ENCODE results near the gene POU6F2.

Gene POU6F2

GRCh38 chr7:39468808-39469374 lies 491.2 kb downstream of the POU6F2 start:
- no peak overlapping the region for H3K4me3 ChIP-seq (ENCODE audit: low read depth in 1 of 2, low read length in 2 of 2)
- no peaks in the 10 kb centered on the region for H3K4me1 ChIP-seq (ENCODE audit: control insufficient read depth in 1 of 2, insufficient read depth in 2 of 2, low read length in 2 of 2)
- no peak overlapping the region for H3K9ac ChIP-seq (ENCODE audit: low read depth in 1 of 2, low read length in 2 of 2)
- no peaks in the 10 kb centered on the region for H3K9me3 ChIP-seq (ENCODE audit: control insufficient read depth in 1 of 2, low read length in 2 of 2)
- peaks cover 2 to 5% of the 10 kb centered on the region in 2 donors for H3K27me3 ChIP-seq (ENCODE audit: control insufficient read depth in 1 of 2, insufficient read depth in 2 of 2, low read length in 2 of 2)
- no peaks in the 10 kb centered on the region for H3K36me3 ChIP-seq (ENCODE audit: control insufficient read depth in 1 of 2, insufficient read depth in 2 of 2, low read length in 2 of 2)
- no peak overlapping the region for H3K27ac ChIP-seq (ENCODE audit: low read depth, low read length)

- no peaks in the 10 kb centered on the region for H3K9me3 ChIP-seq (ENCODE audit: control insufficient read depth in 1 of 2, low read length in 2 of 2)
- no peaks in the 10 kb centered on the region for H3K4me1 ChIP-seq (ENCODE audit: control insufficient read depth in 1 of 2, insufficient read depth in 2 of 2, low read length in 2 of 2)
- H3K36me3 ChIP-seq (ENCODE audit: control insufficient read depth in 1 of 2, insufficient read depth in 2 of 2, low read length in 2 of 2) = no peaks in the 10 kb centered on the region
- no peaks in the 10 kb centered on the region for H3K27me3 ChIP-seq (ENCODE audit: control insufficient read depth in 1 of 2, insufficient read depth in 2 of 2, low read length in 2 of 2)
- H3K27ac ChIP-seq (ENCODE audit: low read depth, low read length) = no peak overlapping the region
- no peak overlapping the region for H3K9ac ChIP-seq (ENCODE audit: low read depth in 1 of 2, low read length in 2 of 2)
- no peak overlapping the region for H3K4me3 ChIP-seq (ENCODE audit: low read depth in 1 of 2, low read length in 2 of 2)
These were observed 503.2 kb downstream of the POU6F2 start for GRCh38 chr7:39480901-39481300.

GRCh38 chr7:39488467-39489393 lies 511.0 kb downstream of the POU6F2 start:
- H3K36me3 ChIP-seq (ENCODE audit: control insufficient read depth in 1 of 2, insufficient read depth in 2 of 2, low read length in 2 of 2) = no peaks in the 10 kb centered on the region
- no peak overlapping the region for H3K27ac ChIP-seq (ENCODE audit: low read depth, low read length)
- H3K27me3 ChIP-seq (ENCODE audit: control insufficient read depth in 1 of 2, insufficient read depth in 2 of 2, low read length in 2 of 2) = no peaks in the 10 kb centered on the region
- H3K9ac ChIP-seq (ENCODE audit: low read depth in 1 of 2, low read length in 2 of 2) = no peak overlapping the region
- no peaks in the 10 kb centered on the region for H3K9me3 ChIP-seq (ENCODE audit: control insufficient read depth in 1 of 2, low read length in 2 of 2)
- no peak overlapping the region for H3K4me3 ChIP-seq (ENCODE audit: low read depth in 1 of 2, low read length in 2 of 2)
- no peaks in the 10 kb centered on the region for H3K4me1 ChIP-seq (ENCODE audit: control insufficient read depth in 1 of 2, insufficient read depth in 2 of 2, low read length in 2 of 2)

- no peak overlapping the region for H3K9ac ChIP-seq (ENCODE audit: low read depth in 1 of 2, low read length in 2 of 2)
- no peak overlapping the region for H3K4me3 ChIP-seq (ENCODE audit: low read depth in 1 of 2, low read length in 2 of 2)
- no peak overlapping the region for H3K27ac ChIP-seq (ENCODE audit: low read depth, low read length)
These were observed 512.6 kb downstream of the POU6F2 start for GRCh38 chr7:39490296-39490695.

GRCh38 chr7:39493934-39494333 lies 516.2 kb downstream of the POU6F2 start:
- Histone ChIP-seq H3K9me3 (ENCODE audit: control insufficient read depth in 1 of 2, low read length in 2 of 2) (no peaks in the 10 kb centered on the region), H3K27ac (ENCODE audit: low read depth, low read length) (no peak overlapping the region), H3K27me3 (ENCODE audit: control insufficient read depth in 1 of 2, insufficient read depth in 2 of 2, low read length in 2 of 2) (no peaks in the 10 kb centered on the region), H3K36me3 (ENCODE audit: control insufficient read depth in 1 of 2, insufficient read depth in 2 of 2, low read length in 2 of 2) (no peaks in the 10 kb centered on the region), H3K4me1 (ENCODE audit: control insufficient read depth in 1 of 2, insufficient read depth in 2 of 2, low read length in 2 of 2) (no peaks in the 10 kb centered on the region), H3K4me3 (ENCODE audit: low read depth in 1 of 2, low read length in 2 of 2) (no peak overlapping the region), H3K9ac (ENCODE audit: low read depth in 1 of 2, low read length in 2 of 2) (no peak overlapping the region)

More at GRCh38 chr7:39490296-39490695, 512.6 kb downstream of the POU6F2 start:
- Histone ChIP-seq H3K36me3 (ENCODE audit: control insufficient read depth in 1 of 2, insufficient read depth in 2 of 2, low read length in 2 of 2) (no peaks in the 10 kb centered on the region), H3K4me1 (ENCODE audit: control insufficient read depth in 1 of 2, insufficient read depth in 2 of 2, low read length in 2 of 2) (no peaks in the 10 kb centered on the region), H3K9me3 (ENCODE audit: control insufficient read depth in 1 of 2, low read length in 2 of 2) (no peaks in the 10 kb centered on the region), H3K27me3 (ENCODE audit: control insufficient read depth in 1 of 2, insufficient read depth in 2 of 2, low read length in 2 of 2) (no peaks in the 10 kb centered on the region)

GRCh38 chr7:39501358-39501757 lies 523.6 kb downstream of the POU6F2 start:
- H3K36me3 ChIP-seq (ENCODE audit: control insufficient read depth in 1 of 2, insufficient read depth in 2 of 2, low read length in 2 of 2) = no peaks in the 10 kb centered on the region
- no peaks in the 10 kb centered on the region for H3K4me1 ChIP-seq (ENCODE audit: control insufficient read depth in 1 of 2, insufficient read depth in 2 of 2, low read length in 2 of 2)
- no peaks in the 10 kb centered on the region for H3K9me3 ChIP-seq (ENCODE audit: control insufficient read depth in 1 of 2, low read length in 2 of 2)
- H3K27ac ChIP-seq (ENCODE audit: low read depth, low read length) = no peak overlapping the region
- H3K9ac ChIP-seq (ENCODE audit: low read depth in 1 of 2, low read length in 2 of 2) = no peak overlapping the region
- peaks cover 0 to 3% of the 10 kb centered on the region in 2 donors for H3K27me3 ChIP-seq (ENCODE audit: control insufficient read depth in 1 of 2, insufficient read depth in 2 of 2, low read length in 2 of 2)
- H3K4me3 ChIP-seq (ENCODE audit: low read depth in 1 of 2, low read length in 2 of 2) = no peak overlapping the region

- no peak overlapping the region for H3K9ac ChIP-seq (ENCODE audit: low read depth in 1 of 2, low read length in 2 of 2)
- peaks cover 0 to 3% of the 10 kb centered on the region in 2 donors for H3K27me3 ChIP-seq (ENCODE audit: control insufficient read depth in 1 of 2, insufficient read depth in 2 of 2, low read length in 2 of 2)
- H3K36me3 ChIP-seq (ENCODE audit: control insufficient read depth in 1 of 2, insufficient read depth in 2 of 2, low read length in 2 of 2) = no peaks in the 10 kb centered on the region
These were observed 527.3 kb downstream of the POU6F2 start for GRCh38 chr7:39504963-39505362.

GRCh38 chr7:39507866-39508551 lies 530.3 kb downstream of the POU6F2 start:
- H3K9me3 ChIP-seq (ENCODE audit: control insufficient read depth in 1 of 2, low read length in 2 of 2) = no peaks in the 10 kb centered on the region
- no peak overlapping the region for H3K4me3 ChIP-seq (ENCODE audit: low read depth in 1 of 2, low read length in 2 of 2)
- no peaks in the 10 kb centered on the region for H3K36me3 ChIP-seq (ENCODE audit: control insufficient read depth in 1 of 2, insufficient read depth in 2 of 2, low read length in 2 of 2)

More at GRCh38 chr7:39504963-39505362, 527.3 kb downstream of the POU6F2 start:
- Histone ChIP-seq H3K27ac (ENCODE audit: low read depth, low read length) (no peak overlapping the region), H3K9me3 (ENCODE audit: control insufficient read depth in 1 of 2, low read length in 2 of 2) (no peaks in the 10 kb centered on the region), H3K4me1 (ENCODE audit: control insufficient read depth in 1 of 2, insufficient read depth in 2 of 2, low read length in 2 of 2) (no peaks in the 10 kb centered on the region), H3K4me3 (ENCODE audit: low read depth in 1 of 2, low read length in 2 of 2) (no peak overlapping the region)

GRCh38 chr7:39509436-39509835 lies 531.7 kb downstream of the POU6F2 start:
- H3K9me3 ChIP-seq (ENCODE audit: control insufficient read depth in 1 of 2, low read length in 2 of 2) = no peaks in the 10 kb centered on the region
- H3K27ac ChIP-seq (ENCODE audit: low read depth, low read length) = no peak overlapping the region
- no peaks in the 10 kb centered on the region for H3K27me3 ChIP-seq (ENCODE audit: control insufficient read depth in 1 of 2, insufficient read depth in 2 of 2, low read length in 2 of 2)
- no peak overlapping the region for H3K9ac ChIP-seq (ENCODE audit: low read depth in 1 of 2, low read length in 2 of 2)
- H3K36me3 ChIP-seq (ENCODE audit: control insufficient read depth in 1 of 2, insufficient read depth in 2 of 2, low read length in 2 of 2) = no peaks in the 10 kb centered on the region
- no peaks in the 10 kb centered on the region for H3K4me1 ChIP-seq (ENCODE audit: control insufficient read depth in 1 of 2, insufficient read depth in 2 of 2, low read length in 2 of 2)
- H3K4me3 ChIP-seq (ENCODE audit: low read depth in 1 of 2, low read length in 2 of 2) = no peak overlapping the region

More at GRCh38 chr7:39507866-39508551, 530.3 kb downstream of the POU6F2 start:
- H3K4me1 ChIP-seq (ENCODE audit: control insufficient read depth in 1 of 2, insufficient read depth in 2 of 2, low read length in 2 of 2) = no peaks in the 10 kb centered on the region
- H3K27ac ChIP-seq (ENCODE audit: low read depth, low read length) = no peak overlapping the region
- peaks cover 0 to 3% of the 10 kb centered on the region in 2 donors for H3K27me3 ChIP-seq (ENCODE audit: control insufficient read depth in 1 of 2, insufficient read depth in 2 of 2, low read length in 2 of 2)
- H3K9ac ChIP-seq (ENCODE audit: low read depth in 1 of 2, low read length in 2 of 2) = no peak overlapping the region

- no peak overlapping the region for H3K27ac ChIP-seq (ENCODE audit: low read depth, low read length)
- H3K4me1 ChIP-seq (ENCODE audit: control insufficient read depth in 1 of 2, insufficient read depth in 2 of 2, low read length in 2 of 2) = no peaks in the 10 kb centered on the region
- H3K36me3 ChIP-seq (ENCODE audit: control insufficient read depth in 1 of 2, insufficient read depth in 2 of 2, low read length in 2 of 2) = no peaks in the 10 kb centered on the region
- H3K4me3 ChIP-seq (ENCODE audit: low read depth in 1 of 2, low read length in 2 of 2) = no peak overlapping the region
- H3K9ac ChIP-seq (ENCODE audit: low read depth in 1 of 2, low read length in 2 of 2) = no peak overlapping the region
- H3K27me3 ChIP-seq (ENCODE audit: control insufficient read depth in 1 of 2, insufficient read depth in 2 of 2, low read length in 2 of 2) = no peaks in the 10 kb centered on the region
- no peaks in the 10 kb centered on the region for H3K9me3 ChIP-seq (ENCODE audit: control insufficient read depth in 1 of 2, low read length in 2 of 2)
These were observed 532.2 kb downstream of the POU6F2 start for GRCh38 chr7:39509912-39510311.
